SHP77 treated with DMSO at 0.1 percent for 48 hours (cell line): ENCODE data around the gene SOBP.
A peak's percentile ranks its signal among the peaks of the same experiment; 100 is the strongest.

Experiments
- DNase-seq: peaks from one replicate; lab custom pipeline; 2025; lab: John Stamatoyannopoulos, UW

Gene SOBP

DNA sequence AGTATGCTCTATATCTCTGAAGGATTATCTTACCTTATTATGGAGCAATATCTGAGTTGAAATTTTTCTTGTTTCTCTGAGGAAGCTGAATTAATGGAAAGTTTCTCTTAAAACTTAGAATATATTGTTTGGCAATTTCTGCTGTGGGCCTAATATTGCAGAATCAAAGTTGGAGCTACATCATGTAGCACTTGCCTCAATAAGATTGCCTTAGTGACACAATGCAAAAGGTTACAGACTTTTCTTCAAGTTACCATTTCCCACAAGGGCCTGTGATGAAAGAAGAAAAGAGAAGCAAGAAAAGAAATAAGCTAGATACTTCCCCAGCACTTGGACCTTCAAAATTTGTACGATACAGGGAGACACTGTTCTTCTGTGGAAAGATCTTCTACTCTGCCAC is 151.2 kb downstream of the SOBP start:
- no peak for DNase-seq

DNA sequence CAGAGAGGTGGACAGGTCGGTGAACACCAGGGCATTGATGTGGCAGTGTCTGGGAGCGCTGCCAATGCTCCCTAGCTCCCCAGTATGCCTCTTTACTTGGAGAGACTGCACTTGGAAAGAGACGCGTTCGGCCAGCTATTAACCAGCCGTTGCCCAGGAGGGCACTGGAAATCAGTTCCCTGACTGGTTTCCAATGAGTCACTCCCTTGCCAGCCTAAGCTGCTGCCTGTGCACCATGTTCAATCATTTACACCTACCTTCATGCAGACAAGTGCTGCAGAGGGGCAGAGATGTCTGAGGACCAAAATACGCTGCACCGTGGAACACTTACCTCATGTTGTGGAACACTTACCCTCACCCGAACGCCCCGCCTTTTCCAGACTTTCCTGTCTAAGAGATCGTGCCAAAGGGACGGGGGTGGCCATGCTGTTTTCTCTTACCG is 151.6 kb downstream of the SOBP start:
- DNase-seq, result no peak

GRCh38 chr6:107642095-107642860 is 152.4 kb downstream of the SOBP start:
- DNase-seq, result no peak

GRCh38 chr6:107642861-107643328 is 153.0 kb downstream of the SOBP start:
- no peak for DNase-seq

GRCh38 chr6:107644513-107644912 is 154.6 kb downstream of the SOBP start:
- DNase-seq, result no peak

DNA sequence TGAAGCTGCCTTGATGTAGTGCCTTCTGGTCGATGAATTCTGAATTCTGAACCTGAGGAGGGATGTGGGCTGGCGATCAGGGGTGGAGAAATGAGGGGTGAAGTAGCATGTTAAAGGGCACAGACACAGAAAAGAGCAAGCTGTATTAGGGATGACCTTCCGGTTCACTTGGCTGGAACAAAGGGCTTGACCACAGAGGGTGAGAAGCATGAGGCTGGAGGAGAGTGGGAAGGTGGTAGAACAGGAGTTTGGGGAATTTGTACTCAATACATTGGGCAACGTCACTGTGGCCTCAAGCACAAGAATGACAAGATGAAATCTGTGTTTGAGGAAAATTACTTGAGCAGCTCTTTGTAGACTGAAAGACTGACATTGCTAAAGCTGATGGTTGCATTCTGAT is 155.8 kb downstream of the SOBP start:
- no peak for DNase-seq

- DNase-seq, result no peak
Measured at GRCh38 chr6:107646176-107646575, 156.3 kb downstream of the SOBP start.

DNA sequence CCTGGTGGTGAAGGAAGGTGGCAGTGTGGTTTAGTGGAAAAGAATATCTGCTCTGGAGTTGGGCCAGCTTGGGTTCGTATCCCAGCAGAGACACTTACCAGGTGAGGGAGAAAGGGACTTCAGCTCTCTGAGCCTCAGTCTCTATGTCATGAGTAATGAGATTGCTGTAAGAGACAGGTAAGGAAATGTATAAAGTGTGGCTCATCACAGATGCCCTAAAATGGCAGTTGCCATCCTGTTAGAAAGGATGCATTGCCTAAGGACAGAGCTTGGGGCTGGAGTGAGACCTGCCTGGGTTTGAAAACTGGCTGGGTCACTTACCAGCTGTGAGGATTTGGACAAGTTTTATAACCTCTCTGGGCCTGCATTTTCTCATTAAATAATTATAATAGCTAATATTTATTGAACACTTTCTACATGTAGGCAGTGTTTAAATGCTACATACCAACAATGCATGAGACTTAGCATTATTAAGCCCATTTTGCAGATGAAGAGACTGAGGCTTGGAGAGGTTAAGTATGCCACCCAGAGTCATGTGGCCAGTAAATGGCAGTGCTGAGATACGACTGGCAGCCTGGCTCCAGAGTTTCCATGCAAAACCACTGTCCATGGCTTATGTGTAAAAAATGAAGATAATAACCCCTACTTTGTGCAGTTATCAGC is 157.0 kb downstream of the SOBP start:
- DNase-seq, result no peak

DNA sequence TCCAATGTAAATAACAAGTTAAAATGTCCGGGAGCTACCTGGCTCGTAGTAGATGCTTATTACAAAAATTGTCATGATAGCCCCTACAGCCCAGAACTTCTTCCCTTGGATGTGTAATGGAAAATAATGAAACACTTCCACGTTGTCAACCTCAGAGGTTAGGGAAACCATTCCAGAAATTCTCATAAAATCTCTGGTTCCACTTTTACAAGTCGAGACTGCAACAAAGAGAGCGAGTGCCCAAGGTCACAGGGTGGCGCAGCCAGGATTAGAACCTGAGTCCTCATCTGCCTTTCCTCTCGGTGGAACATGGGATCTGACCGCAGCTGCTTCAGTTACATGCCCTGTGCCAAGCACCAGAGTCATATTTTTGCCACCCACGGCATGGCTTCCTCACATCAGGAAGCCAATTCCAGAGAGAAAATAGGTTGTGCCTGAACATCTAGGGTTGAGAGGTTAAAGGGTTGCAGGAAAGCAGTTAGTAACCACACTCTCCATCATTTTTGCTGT is 157.6 kb downstream of the SOBP start:
- DNase-seq, result no peak

DNA sequence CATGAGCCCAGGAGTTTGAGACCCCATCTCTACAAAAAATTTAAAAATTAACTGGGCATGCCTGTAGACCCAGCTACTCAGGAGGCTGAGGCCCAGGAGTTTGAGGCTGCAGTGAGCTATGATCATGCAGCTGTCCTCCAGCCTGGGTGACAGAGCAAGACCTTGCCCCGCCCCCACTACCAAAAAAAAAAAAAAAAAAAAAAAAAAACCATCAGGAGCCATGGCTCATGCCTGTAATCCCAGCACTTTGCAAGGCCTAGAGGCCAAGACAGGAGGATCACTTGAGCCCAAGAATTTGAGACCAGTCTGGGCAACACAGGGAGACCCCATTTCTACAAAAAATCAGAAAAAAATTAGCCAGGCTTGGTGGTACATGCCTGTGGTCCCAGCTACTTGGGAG is 159.1 kb downstream of the SOBP start:
- no peak for DNase-seq

DNA sequence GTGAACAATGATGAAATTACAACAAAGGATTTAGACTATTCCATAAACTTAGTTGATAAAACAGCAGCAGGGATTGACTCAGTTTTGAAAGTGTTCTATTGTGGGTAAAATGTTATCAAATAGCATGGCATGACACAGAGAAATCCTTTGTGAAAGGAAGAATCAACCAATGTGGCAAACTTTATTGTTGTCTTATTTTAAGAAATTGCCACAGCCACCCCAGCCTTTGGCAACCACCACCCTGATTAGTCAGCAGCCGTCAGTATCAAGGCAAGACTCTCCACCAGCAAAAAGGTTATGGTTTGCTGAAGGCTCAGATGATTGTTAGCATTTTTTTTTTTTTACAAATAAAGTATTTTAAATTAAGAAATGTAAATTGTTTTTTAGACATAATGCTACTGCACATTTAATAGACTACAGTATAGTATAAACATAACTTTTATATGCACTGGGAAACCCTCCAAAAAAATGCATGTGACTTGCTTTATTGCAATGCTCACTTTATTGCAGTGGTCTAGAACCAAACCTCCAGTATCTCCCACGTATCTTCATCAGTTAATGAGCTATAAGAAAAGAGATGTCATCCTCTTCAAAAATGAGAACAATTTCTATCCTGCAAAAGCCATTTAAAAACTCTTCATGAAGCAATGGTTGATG is 162.7 kb downstream of the SOBP start:
- DNase-seq, result no peak

GRCh38 chr6:107653183-107653580 is 163.3 kb downstream of the SOBP start:
- no peak for DNase-seq

DNA sequence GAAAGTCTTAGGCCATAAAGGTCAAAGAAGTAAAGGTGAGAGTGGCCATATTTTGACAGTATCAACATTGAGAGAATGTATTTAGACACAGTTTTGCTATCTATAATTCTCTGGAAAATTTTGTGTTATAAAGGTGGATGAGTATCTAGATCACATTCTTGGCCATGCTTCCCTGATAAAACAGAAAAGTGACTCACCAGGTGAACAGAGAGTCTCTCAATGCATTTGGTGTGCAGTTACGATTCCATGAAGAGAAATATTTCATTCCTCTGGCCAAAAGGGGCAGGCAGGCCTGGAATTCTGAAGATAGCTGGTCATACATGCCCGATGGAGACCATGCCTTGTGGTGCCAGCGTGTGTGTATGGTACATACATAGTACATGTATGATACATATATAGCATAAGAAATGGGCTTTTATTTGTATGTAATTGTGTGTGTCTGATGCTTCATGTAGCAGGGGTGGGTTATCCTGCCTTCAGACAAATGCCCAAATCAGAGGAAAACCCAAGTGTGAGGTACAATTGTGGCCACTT is 164.0 kb downstream of the SOBP start:
- no peak for DNase-seq

DNA sequence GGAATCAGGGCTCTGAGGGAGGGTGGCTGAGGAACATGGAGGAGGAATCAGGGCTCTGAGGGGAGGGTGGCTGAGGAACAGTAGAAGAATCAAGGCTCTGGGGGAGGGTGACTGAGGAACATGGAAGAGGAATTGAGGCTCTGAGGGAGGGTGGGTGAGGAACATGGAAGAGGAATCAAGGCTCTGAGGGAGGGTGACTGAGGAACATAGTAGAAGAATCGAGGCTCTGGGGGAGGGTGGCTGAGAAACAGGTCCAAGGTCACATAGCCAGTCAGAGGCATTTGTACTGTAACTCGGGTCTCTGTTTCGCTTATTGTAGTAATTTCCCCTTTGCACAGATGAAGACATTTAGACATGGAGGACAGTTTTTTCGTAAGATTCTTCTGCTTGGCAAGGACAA is 164.8 kb downstream of the SOBP start:
- no peak for DNase-seq

- no peak for DNase-seq
Measured at GRCh38 chr6:107655245-107655644, 165.3 kb downstream of the SOBP start.

DNA sequence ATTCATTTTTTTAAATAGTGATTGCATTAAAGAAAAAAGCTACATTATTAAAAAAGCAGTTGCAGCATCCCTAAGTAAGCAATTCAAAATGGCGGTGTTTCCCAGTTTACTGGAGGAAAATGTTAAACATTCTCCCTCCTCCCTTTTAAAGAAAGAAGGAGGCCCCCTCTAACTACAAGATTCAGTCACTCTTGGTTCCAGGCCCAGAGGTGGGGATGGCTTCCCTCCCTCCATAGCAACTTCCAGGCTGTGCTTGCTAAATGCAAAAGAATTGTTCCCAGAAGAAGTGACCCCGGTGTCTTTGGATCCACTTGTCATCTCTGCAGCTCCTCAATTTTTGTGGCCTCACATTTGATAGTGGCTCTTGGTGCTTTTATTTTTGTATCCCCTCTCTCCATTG is 165.9 kb downstream of the SOBP start:
- no peak for DNase-seq

- no peak for DNase-seq
Measured at GRCh38 chr6:107656401-107656800, 166.5 kb downstream of the SOBP start.

DNA sequence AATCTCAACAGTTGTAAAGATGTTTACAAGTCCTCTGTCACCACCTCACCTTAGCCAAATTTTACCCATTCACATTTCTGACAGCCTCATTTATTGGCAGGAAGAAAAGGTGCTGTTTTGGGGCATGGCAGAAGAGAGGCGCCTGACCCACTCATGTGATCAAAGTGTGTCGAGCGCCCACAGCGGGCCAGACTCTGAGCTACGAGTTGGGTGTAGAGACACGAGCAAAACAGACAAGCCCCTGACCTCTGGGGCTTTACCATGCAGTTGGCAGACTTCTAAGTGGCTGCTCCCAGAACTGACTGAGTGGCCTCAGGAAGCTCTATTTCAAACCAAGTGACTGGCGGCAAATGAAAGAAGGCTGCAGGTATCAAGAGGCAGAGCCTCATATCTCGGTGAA is 167.0 kb downstream of the SOBP start:
- DNase-seq, result no peak

DNA sequence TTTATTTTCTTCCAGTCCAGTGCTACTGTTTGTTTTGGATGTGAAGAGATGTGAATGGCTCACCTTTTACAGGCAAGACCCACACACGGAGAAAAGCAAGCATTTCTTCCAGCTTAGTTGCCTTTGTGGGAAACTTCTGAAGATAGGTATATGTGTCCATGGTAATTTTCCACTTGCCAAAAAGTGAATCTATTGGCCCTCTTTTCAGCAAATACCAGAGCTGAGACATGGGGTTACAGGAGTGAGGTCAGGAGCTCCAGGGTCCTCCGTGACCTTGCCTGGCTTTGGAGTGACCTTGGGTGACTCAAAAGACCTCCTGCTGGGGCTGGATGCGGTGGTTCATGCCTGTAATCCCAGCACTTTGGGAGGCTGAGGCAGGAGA is 167.4 kb downstream of the SOBP start:
- DNase-seq, result no peak

DNA sequence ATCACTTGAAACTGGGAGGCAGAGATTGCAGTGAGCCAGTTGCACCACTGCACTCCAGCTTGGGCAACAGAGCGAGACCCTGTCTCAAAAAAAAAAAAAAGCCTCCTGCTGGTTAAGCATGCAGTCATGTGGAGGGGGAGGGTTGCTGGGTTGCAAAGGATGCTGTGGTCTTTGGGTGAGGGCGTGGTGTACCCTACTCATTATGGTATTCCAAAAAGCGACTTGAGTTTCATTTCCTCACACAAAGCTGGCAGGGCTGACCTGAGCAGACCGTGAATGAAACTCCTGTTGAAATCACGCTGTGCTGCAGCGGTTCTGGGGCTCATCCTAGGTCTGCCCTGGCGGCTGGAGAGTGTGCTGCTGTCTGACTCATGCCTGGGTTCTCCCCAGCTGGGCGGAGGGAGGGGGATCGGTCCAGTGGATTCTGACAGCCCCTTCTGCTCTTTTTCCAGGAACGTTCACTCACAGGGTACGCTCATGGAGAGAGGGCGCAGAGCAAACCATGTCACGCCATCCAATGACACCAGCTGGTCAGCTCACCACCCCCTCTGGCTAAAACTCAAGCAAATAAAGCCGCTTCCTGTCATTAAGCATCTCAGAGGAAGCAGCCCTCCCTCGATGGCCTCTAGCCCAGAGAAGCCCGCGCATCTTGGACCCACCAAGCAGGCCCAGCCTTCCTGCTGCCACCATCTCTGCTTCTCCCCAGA is 168.0 kb downstream of the SOBP start:
- DNase-seq, result peak; percentile 91

GRCh38 chr6:107658920-107659865 is 169.3 kb downstream of the SOBP start:
- DNase-seq, result peak; percentile 72
